ENCODE measurements around the gene ANO6. TPM values are rescaled to one million over a fixed set of nuclear protein-coding genes. Genes with fewer than 3 reads are reported as not detected.

ANO6 gene
- total and polyA plus RNA-seq, 4 donors: 8.7 to 102 (median 40.5) TPM

GRCh38 chr12:45377815-45378214 lies 161.9 kb downstream of the ANO6 start:
- H3K9ac ChIP-seq (ENCODE audit: insufficient read depth in 1 of 2, low read length in 2 of 2): no peak overlapping the region
- no peak for TF ChIP-seq CTCF (IDR thresholded peaks at IDR 0.05; ENCODE audit: control extremely low read depth, extremely low read depth)
- ATAC-seq (ENCODE audit: insufficient read depth, low FRiP score) (no peak), DNase-seq (no peak)
- H3K36me3 ChIP-seq (ENCODE audit: control insufficient read depth in 4 of 4, insufficient read depth in 4 of 4, low read length in 4 of 4): peaks cover 3 to 14% (median 10%) of the 10 kb centered on the region in 4 donors
- 82 to 94% methylated on average over 1 of the region's 1 CpG for WGBS, 2 donors
- no peaks in the 10 kb centered on the region for H3K9me3 ChIP-seq (ENCODE audit: control insufficient read depth in 4 of 4, insufficient read depth in 3 of 4, low read length in 3 of 4)
- H3K27me3 ChIP-seq (ENCODE audit: control insufficient read depth in 3 of 3, insufficient read depth in 3 of 3, low read length in 2 of 3): no peaks in the 10 kb centered on the region
- H3K4me3 ChIP-seq: no peak overlapping the region
- no peak overlapping the region for H3K27ac ChIP-seq (ENCODE audit: low read depth in 1 of 2, low read length in 1 of 2)
- H3K4me1 ChIP-seq (ENCODE audit: control insufficient read depth in 5 of 5, insufficient read depth in 5 of 5, low read length in 5 of 5): peaks cover 0 to 2% (median 0%) of the 10 kb centered on the region in 5 donors

- no peak overlapping the region for H3K4me3 ChIP-seq
- ATAC-seq (ENCODE audit: insufficient read depth, low FRiP score) (no peak), DNase-seq (peak in 2 of 3 donors; percentile 20 to 55)
- H3K9ac ChIP-seq (ENCODE audit: insufficient read depth in 1 of 2, low read length in 2 of 2): no peak overlapping the region
- H3K36me3 ChIP-seq (ENCODE audit: control insufficient read depth in 4 of 4, insufficient read depth in 4 of 4, low read length in 4 of 4): peaks cover 3 to 20% (median 15%) of the 10 kb centered on the region in 4 donors
- no peaks in the 10 kb centered on the region for H3K27me3 ChIP-seq (ENCODE audit: control insufficient read depth in 3 of 3, insufficient read depth in 3 of 3, low read length in 2 of 3)
- TF ChIP-seq CTCF (IDR thresholded peaks at IDR 0.05; ENCODE audit: control extremely low read depth, extremely low read depth): no peak
- no peaks in the 10 kb centered on the region for H3K9me3 ChIP-seq (ENCODE audit: control insufficient read depth in 4 of 4, insufficient read depth in 3 of 4, low read length in 3 of 4)
- H3K27ac ChIP-seq (ENCODE audit: low read depth in 1 of 2, low read length in 1 of 2): peak overlapping the region in 1 of 2 donors; percentile 33
- WGBS, 2 donors: 87 to 94% methylated on average over 5 of the region's 5 CpGs
- peaks cover 0 to 2% (median 0%) of the 10 kb centered on the region in 5 donors for H3K4me1 ChIP-seq (ENCODE audit: control insufficient read depth in 5 of 5, insufficient read depth in 5 of 5, low read length in 5 of 5)
Measured at GRCh38 chr12:45379261-45379660, 163.4 kb downstream of the ANO6 start.

- DNase-seq (no peak), ATAC-seq (ENCODE audit: insufficient read depth, low FRiP score) (no peak)
- no peak overlapping the region for H3K27ac ChIP-seq (ENCODE audit: low read depth in 1 of 2, low read length in 1 of 2)
- TF ChIP-seq CTCF (IDR thresholded peaks at IDR 0.05; ENCODE audit: control extremely low read depth, extremely low read depth): no peak
- H3K4me1 ChIP-seq (ENCODE audit: control insufficient read depth in 5 of 5, insufficient read depth in 5 of 5, low read length in 5 of 5): peaks cover 0 to 2% (median 0%) of the 10 kb centered on the region in 5 donors
- WGBS, 2 donors: 82 to 93% methylated on average over 4 of the region's 4 CpGs
- H3K36me3 ChIP-seq (ENCODE audit: control insufficient read depth in 4 of 4, insufficient read depth in 4 of 4, low read length in 4 of 4): peaks cover 4 to 24% (median 22%) of the 10 kb centered on the region in 4 donors
- H3K27me3 ChIP-seq (ENCODE audit: control insufficient read depth in 3 of 3, insufficient read depth in 3 of 3, low read length in 2 of 3): no peaks in the 10 kb centered on the region
- peaks cover 0 to 2% (median 0%) of the 10 kb centered on the region in 4 donors for H3K9me3 ChIP-seq (ENCODE audit: control insufficient read depth in 4 of 4, insufficient read depth in 3 of 4, low read length in 3 of 4)
- H3K9ac ChIP-seq (ENCODE audit: insufficient read depth in 1 of 2, low read length in 2 of 2): no peak overlapping the region
- no peak overlapping the region for H3K4me3 ChIP-seq
Measured at GRCh38 chr12:45381351-45381750, 165.5 kb downstream of the ANO6 start.

GRCh38 chr12:45388545-45388944 lies 172.7 kb downstream of the ANO6 start:
- Histone ChIP-seq H3K27ac (ENCODE audit: low read depth in 1 of 2, low read length in 1 of 2) (no peak overlapping the region), H3K4me1 (ENCODE audit: control insufficient read depth in 5 of 5, insufficient read depth in 5 of 5, low read length in 5 of 5) (no peaks in the 10 kb centered on the region), H3K9ac (ENCODE audit: insufficient read depth in 1 of 2, low read length in 2 of 2) (no peak overlapping the region), H3K4me3 (no peak overlapping the region), H3K36me3 (ENCODE audit: control insufficient read depth in 4 of 4, insufficient read depth in 4 of 4, low read length in 4 of 4) (peaks cover 8 to 30% (median 18%) of the 10 kb centered on the region in 4 donors), H3K27me3 (ENCODE audit: control insufficient read depth in 3 of 3, insufficient read depth in 3 of 3, low read length in 2 of 3) (no peaks in the 10 kb centered on the region), H3K9me3 (ENCODE audit: control insufficient read depth in 4 of 4, insufficient read depth in 3 of 4, low read length in 3 of 4) (peaks cover 0 to 2% (median 0%) of the 10 kb centered on the region in 4 donors)
- peak; percentile 21 for TF ChIP-seq CTCF (IDR thresholded peaks at IDR 0.05; ENCODE audit: control extremely low read depth, extremely low read depth)
- ATAC-seq (ENCODE audit: insufficient read depth, low FRiP score) (no peak), DNase-seq (peak; percentile 44 to 79 (median 73))
- 32 to 53% methylated on average over 1 of the region's 1 CpG for WGBS, 2 donors
